ENCODE results near the gene PRKCB.
"Not testable (repeated sequence)": the region's sequence is repeated elsewhere in the genome, so short reads cannot be mapped to it uniquely, and the experiment has no call there.

PRKCB gene

DNA sequence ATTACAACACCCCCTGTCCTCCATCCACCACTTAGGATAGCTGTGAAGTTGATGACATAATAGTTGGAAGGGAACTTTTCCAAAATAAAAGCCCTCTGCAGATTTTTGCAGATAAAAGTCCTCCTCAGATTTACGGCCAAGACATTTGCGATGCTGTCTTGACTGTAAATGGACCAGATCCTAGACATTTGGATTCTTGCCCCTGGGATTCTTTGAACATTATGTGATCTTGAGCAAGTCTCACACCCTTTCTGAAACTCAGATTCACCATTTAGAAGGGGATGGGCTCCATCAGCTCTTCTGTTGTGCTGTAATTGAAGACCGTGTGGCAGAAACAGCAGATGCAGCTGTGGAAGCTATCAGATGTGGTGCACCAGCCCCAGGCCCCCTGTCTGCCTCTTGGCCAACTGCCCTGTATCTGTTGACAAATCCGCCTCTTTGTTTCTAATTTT is 266.5 kb downstream of the PRKCB start:
- DNase-seq = no peak

DNA sequence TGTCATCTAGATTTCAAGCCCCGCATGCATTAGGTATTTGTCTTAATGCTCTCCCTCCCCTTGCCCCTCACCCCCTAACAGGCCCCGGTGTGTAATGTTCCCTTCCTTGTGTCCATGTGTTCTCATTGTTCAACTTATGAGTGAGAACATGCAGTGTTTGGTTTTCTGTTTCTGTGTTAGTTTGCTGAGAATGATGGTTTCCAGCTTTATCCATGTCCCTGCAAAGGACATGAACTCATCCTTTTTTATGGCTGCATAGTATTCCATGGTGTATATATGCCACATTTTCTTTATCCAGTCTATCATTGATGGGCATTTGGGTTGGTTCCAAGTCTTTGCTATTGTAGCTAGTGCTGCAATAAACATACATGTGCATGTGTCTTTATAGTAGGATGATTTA is 269.7 kb downstream of the PRKCB start:
- not testable (repeated sequence) for DNase-seq

DNA sequence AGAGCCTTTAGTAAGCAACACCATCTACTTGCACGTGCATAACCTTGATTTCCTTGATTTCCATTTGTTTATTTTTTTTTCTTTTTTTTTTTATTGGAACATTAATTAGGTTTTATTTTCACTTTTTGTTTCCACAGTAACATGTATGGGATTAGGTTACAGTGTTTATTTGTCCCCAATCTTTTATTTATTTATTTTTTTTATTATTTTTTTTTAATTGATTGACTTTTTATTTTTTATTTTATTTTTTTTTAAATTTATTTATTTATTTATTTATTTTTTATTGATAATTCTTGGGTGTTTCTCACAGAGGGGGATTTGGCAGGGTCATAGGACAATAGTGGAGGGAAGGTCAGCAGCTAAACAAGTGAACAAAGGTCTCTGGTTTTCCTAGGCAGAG is 272.3 kb downstream of the PRKCB start:
- DNase-seq = not testable (repeated sequence)

DNA sequence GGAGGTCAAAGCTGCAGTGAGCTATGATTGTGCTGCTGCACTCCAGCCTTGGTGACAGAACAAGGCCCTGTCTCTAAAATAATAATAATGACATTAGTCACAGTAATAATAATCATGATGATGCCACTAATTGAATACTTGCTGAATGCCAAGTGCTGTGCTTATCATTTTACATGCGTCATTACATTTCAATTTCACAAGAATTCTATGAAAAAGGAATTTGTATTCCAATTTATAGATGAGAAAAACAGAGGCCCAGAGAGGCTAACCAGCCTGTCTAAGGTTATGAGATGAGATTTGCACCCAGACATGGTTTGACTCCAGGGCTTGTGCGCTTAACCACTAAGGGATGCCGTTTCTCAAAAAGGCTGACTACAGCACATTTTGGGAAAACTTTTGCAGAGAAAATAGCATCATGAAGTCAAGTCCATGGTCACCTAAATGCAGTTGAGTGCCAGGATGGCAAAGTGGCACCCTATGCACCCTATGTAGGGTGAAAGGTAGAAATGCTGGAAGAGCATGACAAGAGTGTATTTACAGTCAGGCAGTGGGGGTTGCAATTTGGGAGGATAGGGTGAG is 276.0 kb downstream of the PRKCB start:
- DNase-seq = no peak

DNA sequence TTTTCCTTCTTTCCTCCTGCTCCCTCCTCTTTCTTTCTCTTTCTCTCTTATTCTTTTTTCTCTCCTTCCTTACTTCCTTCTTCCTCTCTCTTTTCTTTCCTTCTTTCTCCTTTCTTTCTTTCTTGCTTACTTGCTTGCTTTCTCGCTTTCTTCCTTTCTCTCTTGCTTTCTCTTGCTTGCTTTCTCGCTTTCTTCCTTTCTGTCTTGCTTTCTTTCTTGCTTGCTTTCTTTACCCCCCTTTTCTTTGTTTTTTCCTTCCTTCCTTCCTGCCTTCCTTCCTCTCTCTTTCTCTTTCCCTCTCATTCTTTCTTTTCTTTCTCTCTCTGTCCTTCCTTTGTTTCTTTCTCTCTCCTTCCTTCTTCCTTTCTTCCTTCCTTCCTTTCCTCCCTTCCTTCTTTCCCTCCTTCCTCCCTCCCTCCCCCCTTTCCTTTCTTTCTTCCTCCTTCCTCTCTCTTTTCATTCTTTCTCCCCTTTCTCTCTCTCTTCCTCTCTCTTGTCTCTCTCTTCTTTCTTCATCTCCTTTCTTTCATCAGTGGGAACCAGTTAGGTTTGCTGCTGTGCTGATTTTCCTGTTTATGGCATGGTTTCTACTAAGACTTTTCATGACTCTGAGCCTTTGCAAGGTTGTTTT is 277.4 kb downstream of the PRKCB start:
- DNase-seq = no peak

DNA sequence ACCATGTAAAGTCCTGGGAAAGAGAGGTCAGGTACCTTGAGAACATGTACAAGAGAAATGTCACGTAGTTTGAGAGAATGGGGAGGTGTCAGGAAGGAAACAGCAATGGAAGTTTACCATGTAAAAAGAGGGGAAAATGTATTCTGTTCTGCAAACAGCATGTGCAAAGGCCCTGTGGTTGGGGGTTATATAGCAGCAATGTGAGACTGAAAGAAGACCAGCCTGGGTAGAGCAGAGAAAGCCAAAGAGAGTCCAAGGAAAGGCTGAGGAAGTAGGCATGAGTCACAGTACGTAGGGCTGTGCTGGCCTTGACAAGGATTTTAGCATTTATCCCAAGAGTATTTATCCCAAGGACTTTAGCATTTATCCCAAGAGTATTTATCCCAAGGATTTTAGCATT is 279.1 kb downstream of the PRKCB start:
- DNase-seq = no peak

DNA sequence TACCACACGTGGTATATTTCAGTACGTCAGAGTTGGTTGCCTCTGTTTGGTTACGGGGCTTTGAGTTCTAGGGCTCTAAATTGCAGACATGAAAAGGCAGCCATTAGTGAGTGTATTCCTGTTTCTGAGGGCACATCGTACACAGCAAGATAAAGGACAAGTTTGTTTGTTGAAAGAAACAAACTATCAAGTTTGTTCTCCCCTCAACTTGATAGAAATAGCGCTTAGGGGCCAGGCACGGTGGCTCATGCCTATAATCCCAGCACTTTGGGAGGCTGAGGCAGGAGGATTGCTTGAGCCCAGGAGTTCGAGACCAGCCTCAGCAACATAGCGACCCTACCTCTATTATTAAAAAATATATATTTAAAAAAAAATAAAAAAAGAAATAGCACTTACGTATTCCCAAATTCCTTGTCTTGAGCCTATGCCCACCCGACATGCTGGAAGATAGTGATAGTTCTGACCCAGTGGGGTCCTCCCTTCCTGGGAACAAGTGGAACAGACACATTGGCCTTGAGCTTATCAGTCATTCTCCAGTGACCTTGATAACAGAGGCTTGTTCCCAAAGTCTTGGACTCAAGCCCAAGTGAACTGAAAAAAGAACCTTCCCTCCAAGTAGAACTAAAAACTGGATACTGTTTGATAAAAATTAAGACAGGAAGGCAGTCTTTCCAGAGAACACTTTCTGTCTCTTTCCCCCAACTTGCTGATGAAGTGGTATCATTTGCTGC is 280.4 kb downstream of the PRKCB start:
- DNase-seq = no peak

DNA sequence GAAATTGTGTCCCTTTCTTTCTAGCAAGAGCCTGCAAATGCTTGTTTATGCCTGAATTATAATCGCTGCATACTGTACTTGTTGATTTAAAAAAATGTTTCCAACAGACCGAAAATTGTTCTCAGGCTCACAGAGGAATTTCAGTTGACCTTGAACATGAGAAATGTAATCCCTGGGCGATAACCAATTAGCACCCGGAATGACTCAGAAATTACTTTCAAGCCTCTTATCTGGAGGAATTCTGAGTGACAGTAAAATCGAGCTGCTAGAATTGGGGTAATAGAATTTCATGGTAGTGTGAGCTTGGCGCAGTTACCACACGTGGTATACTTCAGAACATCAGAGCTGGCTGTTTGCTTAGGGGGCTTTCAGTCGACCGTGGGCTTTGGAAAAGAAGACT is 281.2 kb downstream of the PRKCB start:
- DNase-seq = no peak

DNA sequence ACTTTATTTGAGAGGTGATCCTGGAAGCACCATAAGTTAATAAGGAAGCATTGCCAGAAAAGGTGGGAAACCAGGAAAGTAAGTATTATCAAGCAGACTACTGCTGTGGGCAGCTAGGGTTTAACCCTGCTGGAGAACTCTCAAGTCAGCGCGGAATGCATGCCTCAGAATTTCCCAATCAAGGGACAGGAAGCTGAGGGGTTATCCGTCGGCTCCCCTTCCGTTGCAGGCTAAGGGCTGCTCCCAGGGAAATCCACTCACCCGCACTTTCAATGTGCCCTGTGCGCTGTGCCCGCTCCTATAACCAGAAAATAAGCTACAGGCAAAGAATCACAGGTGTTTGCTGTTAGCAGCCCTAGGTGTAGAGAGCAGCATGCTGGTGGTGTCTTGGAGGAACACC is 281.9 kb downstream of the PRKCB start:
- DNase-seq = no peak

DNA sequence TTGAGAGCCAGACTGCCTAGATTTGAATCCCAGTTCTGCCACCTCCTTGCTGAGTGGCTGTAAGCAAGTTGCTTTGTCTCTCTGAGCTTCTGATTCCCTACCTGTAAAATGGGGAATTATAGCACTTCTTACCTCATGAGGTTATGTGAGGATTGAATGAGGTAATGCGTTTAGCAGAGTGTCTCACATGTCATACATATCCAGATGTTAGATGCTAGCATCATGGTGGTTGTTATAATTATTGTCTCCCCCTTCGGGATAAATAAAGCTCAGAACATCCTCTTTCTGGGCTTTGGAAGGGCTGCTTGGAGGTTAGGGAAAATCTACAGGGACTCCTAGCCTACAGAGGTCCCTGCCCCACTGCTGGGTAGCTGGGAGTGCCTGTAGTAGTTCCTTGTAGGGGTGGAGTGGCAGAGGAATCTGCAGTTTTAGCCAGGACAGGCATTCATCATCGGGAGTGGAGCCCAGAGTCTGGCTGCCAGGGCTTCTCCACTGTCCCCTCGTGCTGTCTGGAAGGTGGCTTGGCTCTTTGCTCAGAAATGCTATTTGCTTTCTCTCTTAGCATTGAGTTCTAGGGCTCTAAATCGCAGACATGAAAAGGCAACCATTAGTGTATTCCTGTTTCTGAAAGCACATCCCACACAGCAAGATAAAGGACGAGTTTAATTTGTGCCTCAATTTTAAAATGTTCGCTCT is 282.5 kb downstream of the PRKCB start:
- DNase-seq = no peak

DNA sequence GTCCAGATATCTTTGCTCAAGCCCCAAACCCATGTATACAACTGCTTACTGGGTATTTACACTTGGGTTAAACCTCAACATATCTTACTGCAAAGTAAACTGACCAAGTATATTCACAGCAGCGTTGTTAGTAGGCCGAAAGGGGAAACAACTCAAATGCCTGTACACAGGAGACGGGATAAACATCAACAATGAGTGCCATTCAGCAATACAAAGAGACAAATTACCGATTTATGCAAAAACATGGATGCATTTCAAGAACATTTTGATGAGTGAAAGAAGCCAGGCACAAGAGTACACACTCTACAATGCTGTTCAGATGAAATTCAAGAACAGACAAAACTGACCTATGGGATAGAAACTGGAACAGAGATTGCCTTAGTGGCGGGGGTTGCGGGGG is 284.0 kb downstream of the PRKCB start:
- DNase-seq = no peak

DNA sequence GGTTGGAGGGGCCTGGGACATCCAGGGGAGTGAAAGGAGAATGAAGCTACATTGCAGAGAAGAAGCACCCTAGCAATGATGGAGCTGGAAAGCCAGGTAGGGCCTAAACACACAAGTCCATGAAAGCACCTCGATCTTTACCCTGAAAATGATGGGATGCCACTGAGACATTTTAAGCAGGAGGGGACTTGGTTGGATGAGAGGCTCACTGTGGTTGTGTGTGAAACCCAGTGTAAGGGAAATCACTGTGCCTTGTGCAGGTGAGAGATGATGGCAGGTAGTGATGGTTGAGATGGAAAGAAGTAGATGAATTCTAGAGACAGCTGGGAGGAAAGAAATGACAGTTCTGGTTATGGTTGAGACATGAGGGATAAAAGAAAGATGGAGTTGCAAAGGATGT is 287.5 kb downstream of the PRKCB start:
- DNase-seq = no peak

DNA sequence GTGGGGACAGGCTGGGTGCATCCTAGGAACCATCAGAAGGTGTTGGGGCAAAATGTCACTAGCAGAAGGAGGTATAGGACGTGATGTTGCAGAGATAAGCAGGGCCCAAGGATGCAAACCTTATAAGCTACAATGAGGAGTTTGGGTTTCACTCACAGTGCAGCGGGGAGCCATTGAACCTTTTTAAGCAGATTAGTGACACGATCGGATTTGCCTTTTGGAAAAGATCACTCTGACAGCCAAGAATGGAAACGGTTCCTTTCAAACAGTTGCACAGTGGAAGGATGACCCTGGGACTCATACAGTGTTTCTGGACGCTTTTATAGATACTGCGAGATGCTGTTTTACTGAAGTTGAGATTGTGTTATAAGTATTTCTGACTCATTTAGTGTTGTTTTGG is 288.5 kb downstream of the PRKCB start:
- DNase-seq = no peak

DNA sequence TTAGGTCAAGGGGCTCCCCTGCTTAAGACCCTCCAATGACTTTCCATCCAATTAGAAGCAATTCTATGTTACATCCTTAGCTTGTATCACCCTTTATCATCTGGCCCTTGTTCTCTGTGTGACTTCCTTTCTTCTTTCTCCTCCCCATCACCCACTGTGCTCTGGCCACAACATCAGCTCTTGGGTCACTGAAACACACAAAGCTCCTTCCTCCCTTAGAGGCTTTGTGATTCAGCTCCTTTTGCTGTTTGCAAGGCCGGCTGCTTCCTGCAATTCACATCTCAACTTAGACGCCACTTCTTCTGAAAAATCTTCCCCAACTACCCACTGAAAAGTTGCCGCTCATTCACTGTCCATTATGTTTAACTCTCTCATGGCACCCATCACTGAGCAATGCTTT is 289.4 kb downstream of the PRKCB start:
- DNase-seq = no peak

DNA sequence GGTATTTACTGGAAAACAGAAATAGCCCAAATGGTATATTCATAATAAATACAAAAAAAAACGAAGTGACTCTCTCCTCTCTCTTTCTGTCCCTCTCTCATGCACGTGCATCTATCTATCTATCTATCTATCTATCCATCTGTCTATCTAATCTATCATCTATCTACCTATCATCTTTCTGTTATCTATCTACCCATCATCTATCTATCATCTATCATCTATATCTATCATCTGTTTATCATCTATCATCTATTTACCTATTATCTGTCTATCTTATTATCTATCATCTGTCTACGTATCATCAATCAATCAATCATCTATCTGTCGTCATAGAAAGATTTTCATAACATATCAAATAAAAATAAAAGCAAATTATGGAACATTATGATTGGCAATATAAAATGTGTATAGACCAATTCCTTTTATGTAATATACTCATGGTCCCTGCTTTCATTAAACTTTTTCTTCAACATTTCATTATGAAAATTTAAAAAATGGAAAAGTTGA is 293.7 kb downstream of the PRKCB start:
- no peak for DNase-seq

DNA sequence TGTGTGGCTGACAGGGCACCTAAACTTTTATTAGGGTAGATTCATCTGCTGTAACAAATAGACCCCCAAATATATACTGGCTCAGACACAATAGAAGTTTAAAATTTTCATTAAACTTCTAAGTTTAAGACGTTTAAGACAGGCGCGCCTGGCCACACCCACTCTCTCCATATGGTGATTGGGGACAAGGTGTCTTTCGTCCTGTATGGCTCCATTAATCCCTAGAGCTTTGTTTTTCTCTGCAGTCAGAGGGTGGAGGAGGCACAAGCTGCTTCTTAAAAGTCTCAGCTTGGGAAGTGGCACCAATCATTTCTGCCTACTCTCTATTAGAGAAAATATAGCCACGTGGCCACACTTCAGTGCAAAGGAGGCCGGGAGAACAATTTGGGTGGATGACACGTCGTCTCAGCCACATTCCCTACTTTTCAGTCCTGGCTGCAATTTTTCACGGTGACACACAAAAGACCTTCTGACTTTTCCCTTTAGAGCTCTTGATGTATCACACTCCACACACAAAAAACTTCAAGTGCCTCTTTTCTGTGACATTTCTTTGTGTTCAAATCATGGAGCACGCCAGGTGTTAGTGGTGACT is 294.8 kb downstream of the PRKCB start:
- DNase-seq = no peak

DNA sequence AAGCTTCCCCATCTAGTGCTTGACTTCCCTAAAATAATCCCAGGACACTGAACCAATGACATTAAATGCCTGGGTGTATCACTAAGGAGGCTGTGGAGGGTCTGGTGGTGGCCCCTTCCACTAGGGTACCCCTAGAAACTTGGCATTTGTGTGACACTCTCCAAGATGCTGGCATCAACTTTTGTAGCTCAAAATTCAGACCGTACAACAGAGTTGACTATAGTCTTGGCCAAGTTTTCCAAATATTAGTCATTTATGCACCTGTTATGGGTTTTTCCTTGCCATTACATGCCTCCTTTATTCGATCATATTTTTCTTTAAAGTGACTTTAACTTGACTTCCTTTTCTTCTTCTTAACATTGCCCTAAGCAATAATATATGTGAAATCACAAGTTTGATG is 295.5 kb downstream of the PRKCB start:
- no peak for DNase-seq

DNA sequence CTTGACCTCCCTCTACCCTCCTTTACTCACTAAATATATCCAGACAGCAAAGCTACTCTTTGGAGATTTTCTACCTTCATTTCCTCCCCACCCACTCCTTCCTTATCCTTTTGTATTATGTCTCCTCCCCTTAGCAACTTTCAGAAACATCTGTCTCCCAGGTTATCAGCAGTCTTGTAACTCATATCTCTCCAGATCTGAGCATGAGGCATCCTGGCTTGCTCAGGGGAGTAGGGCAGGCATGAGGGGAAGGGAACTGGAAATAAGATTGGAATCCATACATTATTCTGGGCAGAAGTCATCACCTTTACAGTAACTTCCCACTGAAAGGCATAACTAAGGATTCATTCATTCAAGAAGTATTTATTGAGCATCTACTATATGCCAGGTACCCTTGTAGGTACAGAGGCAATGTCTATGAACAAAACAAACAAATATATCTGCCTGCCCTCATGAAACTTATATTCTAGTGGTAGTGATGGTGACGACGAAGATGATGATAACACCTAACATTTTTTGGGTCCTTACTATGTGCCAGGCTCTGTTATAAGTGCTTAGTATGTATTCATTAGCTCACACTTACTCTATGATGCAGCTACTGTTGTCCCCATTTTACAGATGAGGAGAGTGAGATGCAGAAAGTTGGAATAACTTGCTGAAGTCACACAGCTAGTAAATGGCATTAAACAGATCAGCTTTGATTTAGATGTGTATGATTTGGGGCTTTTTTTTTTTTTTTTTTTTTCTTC is 296.4 kb downstream of the PRKCB start:
- DNase-seq = no peak

DNA sequence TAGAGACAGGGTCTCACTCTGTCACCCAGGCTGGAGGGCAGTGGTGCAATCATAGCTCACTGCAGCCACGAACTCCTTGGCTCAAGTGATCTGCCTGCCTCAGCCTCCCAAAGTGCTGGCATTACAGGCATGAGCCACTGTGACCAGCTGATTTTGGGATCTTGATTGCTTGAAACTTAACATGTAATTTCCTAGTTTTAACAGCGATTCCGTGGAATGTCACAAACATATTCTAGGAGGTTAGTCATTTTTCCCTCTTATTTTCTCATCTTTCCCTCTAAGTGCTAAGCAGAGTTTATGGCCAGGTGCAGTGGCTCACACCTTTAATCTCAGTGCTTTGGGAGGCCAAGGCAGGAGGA is 297.0 kb downstream of the PRKCB start:
- DNase-seq = no peak

DNA sequence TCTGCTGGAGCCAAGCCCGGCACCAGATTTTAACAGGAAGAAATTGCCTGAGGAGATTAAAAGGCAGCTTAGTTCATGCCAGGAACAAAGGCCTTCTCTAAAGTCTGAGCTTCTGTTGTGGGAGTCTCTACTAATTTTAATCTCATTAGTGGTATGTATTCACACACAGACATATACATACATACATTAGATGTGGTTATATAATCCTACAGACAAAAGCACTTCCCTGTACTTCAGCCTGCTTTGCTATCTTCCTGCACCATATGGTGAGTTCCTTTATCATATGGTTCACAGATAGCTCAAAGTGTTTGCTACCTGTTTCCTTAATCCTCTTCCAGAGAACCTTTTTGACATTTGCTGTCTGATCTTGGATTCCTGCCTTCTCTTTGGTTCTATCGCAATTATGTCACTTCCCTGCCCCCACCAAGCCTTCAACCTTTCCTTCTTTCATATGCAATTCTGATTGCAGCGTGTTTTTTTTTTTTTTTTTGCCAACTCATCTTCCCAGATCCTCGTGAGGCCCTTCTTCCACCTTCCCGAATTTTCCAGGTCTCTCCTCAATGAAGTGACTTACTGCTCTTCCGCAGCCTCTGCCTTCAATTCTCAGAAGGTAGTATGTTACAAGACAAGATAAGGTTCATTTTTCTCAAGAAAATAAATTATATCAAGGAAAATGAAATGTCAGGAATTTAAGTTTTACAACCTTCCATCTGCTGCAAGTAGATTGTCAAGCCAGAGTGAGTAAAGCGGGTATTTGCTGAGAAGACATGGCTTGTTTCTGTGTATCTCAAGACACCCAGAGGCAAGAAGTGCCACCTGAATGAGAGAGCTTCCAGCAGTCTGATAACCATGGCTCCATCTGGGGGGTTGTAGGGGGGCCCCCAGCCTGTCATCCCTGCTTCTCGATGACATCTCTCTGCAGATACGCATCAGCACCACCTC is 300.1 kb downstream of the PRKCB start:
- DNase-seq = no peak

DNA sequence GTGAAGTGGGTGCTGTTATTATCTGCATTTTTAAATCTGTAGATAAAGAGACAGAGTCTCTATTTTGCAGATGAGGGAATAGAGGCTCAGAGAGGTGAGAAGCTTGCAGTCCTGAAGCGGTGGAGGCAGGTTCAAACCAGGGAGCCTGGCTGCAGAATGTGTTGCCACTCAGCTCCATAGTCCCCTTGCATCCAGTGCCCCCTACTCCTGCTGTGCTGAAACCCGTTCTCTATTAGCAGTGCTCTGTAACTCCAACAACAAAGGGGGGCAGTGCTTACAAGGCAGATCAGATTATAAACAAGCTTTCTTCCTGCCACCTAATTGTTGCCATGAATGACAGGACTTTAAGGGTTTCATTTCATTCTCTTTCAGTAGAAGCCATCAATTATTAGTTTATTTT is 302.2 kb downstream of the PRKCB start:
- DNase-seq = no peak
